C4-2B (cell line): ENCODE data around the gene SYMPK.

Source experiments
- CTCF ChIP-seq: fragments of 450-650 bp; conservative IDR thresholded peaks from 2 replicates; pipeline ENCODE4 v1.5.1; 2017; ENCODE audit warnings: mild to moderate bottlenecking
- ZFX ChIP-seq: fragments of 450-650 bp; IDR thresholded peaks from 2 replicates; pipeline ENCODE4 v1.6.1; 2017

DNA sequence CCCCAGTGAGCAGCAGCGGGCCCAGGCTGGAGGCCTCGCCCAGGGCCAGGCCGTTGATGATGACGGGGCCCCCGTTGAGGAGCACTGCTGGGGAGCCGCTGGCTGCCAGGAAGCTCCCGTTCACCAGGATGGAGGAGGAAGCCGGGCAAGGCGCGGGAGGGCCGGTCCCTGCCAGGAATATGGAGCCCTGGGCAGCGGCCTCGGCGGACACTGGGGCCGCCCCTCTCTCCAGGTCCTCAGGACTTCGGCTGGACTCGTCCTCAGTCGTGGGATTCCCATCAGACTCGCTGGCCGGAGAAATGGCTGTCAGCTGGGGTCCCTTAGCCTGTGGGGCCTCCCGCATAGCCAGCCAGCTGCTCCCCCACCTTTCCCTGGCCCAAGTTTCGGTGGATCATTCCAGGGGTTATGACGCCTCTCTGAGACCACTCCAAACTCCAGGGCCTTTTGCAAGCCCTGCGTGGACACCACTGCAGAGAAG, 96.0 kb downstream of the SYMPK start:
- TF ChIP-seq CTCF: no peak
- TF ChIP-seq ZFX: no peak
